Measurements from ENCODE around the gene MRTFB.

Gene MRTFB

GRCh38 chr16:14291286-14291685 lies 220.2 kb downstream of the MRTFB start:
- no peak for TF ChIP-seq REST (IDR thresholded peaks at IDR 0.05; ENCODE audit: insufficient replicate concordance, low read depth)
- no peak for TF ChIP-seq SPI1 (IDR thresholded peaks at IDR 0.05; ENCODE audit: borderline replicate concordance, low read depth)
- no peak for TF ChIP-seq POLR2AphosphoS5 (IDR thresholded peaks at IDR 0.05; ENCODE audit: low read depth)
- TF ChIP-seq CTCF (IDR thresholded peaks at IDR 0.05; ENCODE audit: insufficient read depth, low read length), result no peak
- TF ChIP-seq GABPA (IDR thresholded peaks at IDR 0.05; ENCODE audit: low read depth), result no peak
- no peak for DNase-seq (ENCODE audit: low read depth in 1 of 2, low spot score in 1 of 2)
- no peak overlapping the region for H3K4me3 ChIP-seq (replicated peaks; ENCODE audit: insufficient read depth, low read length)
- H3K27ac ChIP-seq (replicated peaks), result no peak overlapping the region
- no peaks in the 10 kb centered on the region for H3K27me3 ChIP-seq (ENCODE audit: insufficient read depth, poor library complexity, severe bottlenecking)

- H3K27ac ChIP-seq (replicated peaks), result no peak overlapping the region
- H3K4me3 ChIP-seq (replicated peaks; ENCODE audit: insufficient read depth, low read length), result no peak overlapping the region
- TF ChIP-seq GABPA (IDR thresholded peaks at IDR 0.05; ENCODE audit: low read depth), result no peak
- no peak for TF ChIP-seq POLR2AphosphoS5 (IDR thresholded peaks at IDR 0.05; ENCODE audit: low read depth)
- no peak for TF ChIP-seq SPI1 (IDR thresholded peaks at IDR 0.05; ENCODE audit: borderline replicate concordance, low read depth)
- no peak for DNase-seq (ENCODE audit: low read depth in 1 of 2, low spot score in 1 of 2)
- no peaks in the 10 kb centered on the region for H3K27me3 ChIP-seq (ENCODE audit: insufficient read depth, poor library complexity, severe bottlenecking)
Observed at GRCh38 chr16:14292051-14292825, 221.1 kb downstream of the MRTFB start.

- no peak for DNase-seq (ENCODE audit: low read depth in 1 of 2, low spot score in 1 of 2)
- no peak for TF ChIP-seq POLR2AphosphoS5 (IDR thresholded peaks at IDR 0.05; ENCODE audit: low read depth)
- no peak for TF ChIP-seq SPI1 (IDR thresholded peaks at IDR 0.05; ENCODE audit: borderline replicate concordance, low read depth)
- no peak for TF ChIP-seq GABPA (IDR thresholded peaks at IDR 0.05; ENCODE audit: low read depth)
- no peak for TF ChIP-seq CTCF (IDR thresholded peaks at IDR 0.05; ENCODE audit: insufficient read depth, low read length)
- TF ChIP-seq REST (IDR thresholded peaks at IDR 0.05; ENCODE audit: insufficient replicate concordance, low read depth), result no peak
- Histone ChIP-seq H3K4me3 (replicated peaks; ENCODE audit: insufficient read depth, low read length) (no peak overlapping the region), H3K27ac (replicated peaks) (no peak overlapping the region), H3K27me3 (ENCODE audit: insufficient read depth, poor library complexity, severe bottlenecking) (peaks cover 6% of the 10 kb centered on the region)
Observed at GRCh38 chr16:14296663-14297062, 225.5 kb downstream of the MRTFB start.

GRCh38 chr16:14298374-14299122 lies 227.4 kb downstream of the MRTFB start:
- no peak for DNase-seq (ENCODE audit: low read depth in 1 of 2, low spot score in 1 of 2)
- Histone ChIP-seq H3K27me3 (ENCODE audit: insufficient read depth, poor library complexity, severe bottlenecking) (peaks cover 16% of the 10 kb centered on the region), H3K27ac (replicated peaks) (no peak overlapping the region), H3K4me3 (replicated peaks; ENCODE audit: insufficient read depth, low read length) (no peak overlapping the region)
- TF ChIP-seq POLR2AphosphoS5 (IDR thresholded peaks at IDR 0.05; ENCODE audit: low read depth) (no peak), REST (IDR thresholded peaks at IDR 0.05; ENCODE audit: insufficient replicate concordance, low read depth) (no peak), CTCF (IDR thresholded peaks at IDR 0.05; ENCODE audit: insufficient read depth, low read length) (no peak), SPI1 (IDR thresholded peaks at IDR 0.05; ENCODE audit: borderline replicate concordance, low read depth) (no peak), GABPA (IDR thresholded peaks at IDR 0.05; ENCODE audit: low read depth) (no peak)

Data from HL-60 (cell line).